H1 (cell line): Measurements from ENCODE around the gene RAB5B. TPM values are rescaled to one million over a fixed set of nuclear protein-coding genes. Genes with fewer than 3 reads are reported as not detected.

Source experiments
- CTCF ChIA-PET: fragments of 300-600 bp; sonication (Branson Sonifier 250); formaldehyde crosslinking; loops from one replicate; lab custom pipeline; 2021; ENCODE audit not compliant: partially characterized antibody; lab: Charles Lee
- POLR2A ChIA-PET: fragments of 300-600 bp; sonication (Branson Sonifier 250); formaldehyde crosslinking; loops from one replicate; lab custom pipeline; 2021; ENCODE audit warnings: inconsistent platforms; ENCODE audit not compliant: partially characterized antibody; lab: Charles Lee
- DNase-seq, 2 experiments: peaks; one replicate each; pipeline versions ENCODE4 v3.0.0 to v3.0.0-alpha.2; 2010 to 2022; ENCODE audit warnings: low spot score in 2 of 2, low read depth in 1 of 2, mixed read lengths in 1 of 2
- FAIRE-seq: peaks from 2 replicates; lab custom pipeline; 2011; peaks lifted over from hg19 to GRCh38; lab: Jason Lieb, UNC
- H2AFZ ChIP-seq: 2 replicates; pipeline ENCODE4 v1.8.1; 2012; ENCODE audit warnings: low read length, inconsistent platforms
- H2AK5ac ChIP-seq: 2 replicates; pipeline ENCODE4 v1.6.1; 2013; ENCODE audit warnings: low read depth, low read length
- H2BK120ac ChIP-seq: replicated peaks from 2 replicates; pipeline ENCODE3; 2013; ENCODE audit warnings: low read depth, low read length, inconsistent platforms
- H2BK12ac ChIP-seq: 2 replicates; pipeline ENCODE4 v1.6.1; 2013; ENCODE audit warnings: low read depth, low read length
- H2BK15ac ChIP-seq: 2 replicates; pipeline ENCODE4 v1.6.1; 2013; ENCODE audit warnings: low read length
- H2BK20ac ChIP-seq: 2 replicates; pipeline ENCODE4 v1.6.1; 2013; ENCODE audit warnings: low read length
- H2BK5ac ChIP-seq: 2 replicates; pipeline ENCODE4 v1.6.1; 2013; ENCODE audit warnings: low read depth, low read length
- H3K14ac ChIP-seq: 2 replicates; pipeline ENCODE4 v1.6.1; 2013; ENCODE audit warnings: inconsistent platforms; ENCODE audit not compliant: insufficient read length
- H3K18ac ChIP-seq: 2 replicates; pipeline ENCODE4 v1.6.1; 2013; ENCODE audit warnings: low read length; ENCODE audit errors: extremely low read depth
- H3K23ac ChIP-seq: 2 replicates; pipeline ENCODE4 v1.6.1; 2013; ENCODE audit warnings: inconsistent platforms; ENCODE audit not compliant: insufficient read length
- H3K23me2 ChIP-seq: 2 replicates; pipeline ENCODE4 v1.6.1; 2013; ENCODE audit warnings: low read depth, low read length
- H3K27ac ChIP-seq: 2 replicates; pipeline ENCODE4 v1.6.1; 2011; ENCODE audit warnings: low read depth, low read length, inconsistent platforms
- H3K27me3 ChIP-seq, 4 experiments: replicated peaks in 1 of 4; 1 replicate in 1 of 4; 2 replicates in 3 of 4; pipeline versions ENCODE4 v1.6.1 to v1.8.1; 2011 to 2013; ENCODE audit warnings: low read length in 3 of 4, mild to moderate bottlenecking in 3 of 4, inconsistent platforms in 2 of 4, mixed read lengths in 2 of 4, moderate library complexity in 1 of 4; ENCODE audit not compliant: control insufficient read depth in 3 of 4, insufficient read depth in 3 of 4; ENCODE audit errors: extremely low read depth in 1 of 4
- H3K36me3 ChIP-seq, 4 experiments: 2 replicates each; pipeline versions ENCODE4 v1.6.1 to v1.8.1; 2011 to 2013; ENCODE audit warnings: mild to moderate bottlenecking in 4 of 4, low read length in 3 of 4, moderate library complexity in 2 of 4, control low read depth in 1 of 4, inconsistent platforms in 1 of 4; ENCODE audit not compliant: insufficient read depth in 4 of 4, control insufficient read depth in 2 of 4
- H3K4ac ChIP-seq: replicated peaks from 2 replicates; pipeline ENCODE3; 2013; ENCODE audit warnings: low read length, low read depth, mixed read lengths, inconsistent platforms; ENCODE audit not compliant: insufficient read length
- H3K4me1 ChIP-seq, 4 experiments: replicated peaks in 1 of 4; 1 replicate in 1 of 4; 2 replicates in 3 of 4; pipeline versions ENCODE4 v1.6.1 to v1.8.1; 2011 to 2013; ENCODE audit warnings: low read length in 3 of 4, inconsistent platforms in 2 of 4, mixed read lengths in 1 of 4; ENCODE audit not compliant: insufficient read depth in 4 of 4, control insufficient read depth in 3 of 4
- H3K4me2 ChIP-seq, 2 experiments: 2 replicates each; pipeline versions ENCODE4 v1.6.1 to v1.8.1; 2011 to 2013; ENCODE audit warnings: low read depth in 2 of 2, low read length in 2 of 2, control low read depth in 1 of 2, inconsistent platforms in 1 of 2, mild to moderate bottlenecking in 1 of 2; ENCODE audit not compliant: insufficient read depth in 1 of 2
- H3K4me3 ChIP-seq, 4 experiments: fragments of 200-600, 300-600 bp in 1 of 4; sonication (generic), shearing (Covaris generic), sonication (Bioruptor Twin) in 1 of 4; 2 replicates each; pipeline versions ENCODE4 v1.5.1 to v1.8.1; 2011 to 2016; ENCODE audit warnings: low read length in 4 of 4, low read depth in 3 of 4, control low read depth in 2 of 4, inconsistent platforms in 2 of 4, mild to moderate bottlenecking in 2 of 4, mixed read lengths in 1 of 4, moderate library complexity in 1 of 4; ENCODE audit not compliant: insufficient read depth in 2 of 4; ENCODE audit errors: extremely low read depth in 1 of 4
- H3K56ac ChIP-seq: replicated peaks from 2 replicates; pipeline ENCODE3; 2013; ENCODE audit warnings: low read depth, mild to moderate bottlenecking, mixed read lengths, low read length, inconsistent platforms; ENCODE audit not compliant: insufficient read length
- H3K79me1 ChIP-seq: 2 replicates; pipeline ENCODE4 v1.6.1; 2013; ENCODE audit warnings: low read depth, low read length, control low read depth
- H3K79me2 ChIP-seq, 2 experiments: 2 replicates each; pipeline versions ENCODE4 v1.6.1 to v1.8.1; 2012 to 2013; ENCODE audit warnings: low read length in 2 of 2, mild to moderate bottlenecking in 2 of 2, inconsistent platforms in 1 of 2; ENCODE audit not compliant: insufficient read depth in 2 of 2, control insufficient read depth in 1 of 2
- H3K9ac ChIP-seq, 4 experiments: replicated peaks in 1 of 4; 1 replicate in 1 of 4; 2 replicates in 3 of 4; pipeline versions ENCODE4 v1.6.1 to v1.8.1; 2011 to 2013; ENCODE audit warnings: low read depth in 3 of 4, low read length in 3 of 4, control low read depth in 2 of 4, mild to moderate bottlenecking in 2 of 4, moderate library complexity in 2 of 4, inconsistent platforms in 1 of 4; ENCODE audit errors: extremely low read depth in 1 of 4
- H3K9me3 ChIP-seq, 2 experiments: 2 replicates each; pipeline versions ENCODE4 v1.6.1 to v1.8.1; 2012 to 2013; ENCODE audit warnings: mild to moderate bottlenecking in 2 of 2, moderate library complexity in 2 of 2, control low read depth in 1 of 2, inconsistent platforms in 1 of 2, low read depth in 1 of 2, low read length in 1 of 2, mixed read lengths in 1 of 2; ENCODE audit not compliant: insufficient read depth in 2 of 2
- H4K20me1 ChIP-seq, 2 experiments: replicated peaks in 1 of 2; 2 replicates each; pipeline versions ENCODE3 to v1.8.1; 2011 to 2013; ENCODE audit warnings: inconsistent platforms in 2 of 2, low read length in 2 of 2, mild to moderate bottlenecking in 1 of 2; ENCODE audit not compliant: insufficient read depth in 2 of 2, control insufficient read depth in 1 of 2
- H4K5ac ChIP-seq: 2 replicates; pipeline ENCODE4 v1.6.1; 2013; ENCODE audit warnings: low read length, low read depth, mixed read lengths, inconsistent platforms; ENCODE audit not compliant: insufficient read length
- H4K8ac ChIP-seq: 2 replicates; pipeline ENCODE4 v1.8.0; 2013; ENCODE audit warnings: mild to moderate bottlenecking, moderate library complexity, low read length, inconsistent platforms; ENCODE audit not compliant: insufficient read depth; ENCODE audit errors: extremely low read depth
- H4K91ac ChIP-seq: replicated peaks from 2 replicates; pipeline ENCODE3; 2013; ENCODE audit warnings: low read length, mixed read lengths, inconsistent platforms; ENCODE audit not compliant: insufficient read length
- RAD21 ChIP-seq, 2 experiments: IDR thresholded peaks in 1 of 2; conservative IDR thresholded peaks in 1 of 2; 2 replicates each; pipeline ENCODE4 v1.6.1; 2011; ENCODE audit warnings: low read depth in 2 of 2, low read length in 2 of 2, improper control_type of control experiment in 1 of 2, inconsistent platforms in 1 of 2, mild to moderate bottlenecking in 1 of 2, moderate library complexity in 1 of 2
- ZNF274 ChIP-seq: IDR thresholded peaks from 2 replicates; pipeline ENCODE4 v1.7.0; 2012; ENCODE audit warnings: low read length, borderline replicate concordance; ENCODE audit errors: extremely low read depth
- WGBS, 2 experiments: shearing (Covaris generic) in 1 of 2; methylation state at CpG; one replicate each; pipeline versions ENCODE4 v1.1.6 to v1.1.7; 2013 to 2015; ENCODE audit warnings: low lambda C conversion rate in 2 of 2, mixed read lengths in 2 of 2, inconsistent platforms in 1 of 2, low coverage in 1 of 2, missing lambda C conversion rate in 1 of 2; ENCODE audit not compliant: insufficient replicate concordance in 2 of 2, insufficient coverage in 1 of 2, insufficient read length in 1 of 2; ENCODE audit errors: extremely low coverage in 1 of 2, missing lambda C conversion rate in 1 of 2; 5-methylcytosine and 5-hydroxymethylcytosine counted together
- polyA plus RNA-seq, 7 experiments: library from polyadenylated mRNA; depleted of rRNA in 3 of 7; stranded (reverse) in 5 of 7; unstranded in 2 of 7; fragments of >200 nt in 5 of 7; fragments of 200-250 nt in 2 of 7; gene quantifications; 1 replicate in 5 of 7; 2 replicates in 1 of 7; 4 replicates in 1 of 7; pipeline versions ENCODE4 v1.2.1 to v1.2.3, GENCODE V29; 2011 to 2013; ENCODE audit warnings: missing spikeins in 2 of 7, mixed read lengths in 2 of 7
- total RNA-seq: library from RNA; stranded (reverse); fragmentation: NEBNext Ultra II Directional; extraction: Animal tissue kit (Norgen Biotek cat#: 25700); gene quantifications from 2 replicates; pipeline ENCODE4 v1.2.1, GENCODE V29; 2021
- TF ChIP-seq, protein P1 (sequence below), 3 experiments: IDR thresholded peaks; 1 replicate in 2 of 3; 2 replicates in 1 of 3; pipeline versions ENCODE4 v1.5.1 to v1.6.1; 2011; ENCODE audit warnings: low read length in 3 of 3, mild to moderate bottlenecking in 3 of 3, inconsistent platforms in 2 of 3, low read depth in 1 of 3, moderate library complexity in 1 of 3; ENCODE audit not compliant: insufficient read depth in 1 of 3; ENCODE audit errors: control extremely low read depth in 1 of 3

RAB5B gene
- total and polyA plus RNA-seq, 2 of the 8 experiments (the other 6 are each of a cell fraction or from before 2014, with no cell fraction given), result 56.7 to 62.4 TPM

DNA sequence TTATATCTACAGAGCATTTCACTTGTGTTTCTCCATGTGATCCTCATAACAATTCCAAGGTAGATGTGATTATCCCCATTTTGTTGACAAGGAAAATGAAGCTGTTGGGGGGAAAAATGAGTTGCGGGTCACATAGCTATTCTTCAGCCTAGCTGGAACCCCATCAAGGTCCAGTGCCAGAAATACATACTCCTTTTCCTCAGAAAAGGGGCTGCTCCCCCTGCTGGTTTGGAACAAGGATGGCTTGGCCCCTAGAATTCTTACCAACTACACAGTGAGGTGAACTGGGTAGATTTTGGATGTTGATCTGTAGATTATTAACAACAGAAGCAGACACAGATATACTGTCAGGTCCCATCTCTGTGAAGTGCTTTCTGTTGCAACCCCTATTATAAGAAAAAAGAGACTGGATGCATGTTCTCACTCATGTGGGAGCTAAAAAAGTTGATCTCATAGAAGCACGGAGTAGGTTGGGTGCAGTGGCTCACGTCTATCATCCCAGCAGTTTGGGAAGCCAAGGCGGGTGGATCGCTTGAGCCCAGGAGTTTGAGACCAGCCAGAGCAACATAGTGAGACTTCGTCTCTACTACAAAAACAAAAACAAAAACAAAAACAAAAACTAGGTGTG is 55.9 kb downstream of the RAB5B start:
- FAIRE-seq (no peak), DNase-seq (peak in 1 of 2 experiments; percentile 52)
- ChIA-PET CTCF (interaction anchor here (0.6 to 18.1 kb wide), 29 partner anchors 8 to 919 kb away, joined by 3 to 256 read pairs (median 4); partner anchors contain the start of genes IKZF4 and SUOX), POLR2A (interaction anchor here (0.7 to 2.2 kb wide), 15 partner anchors 8 to 286 kb away, joined by 3 to 12 read pairs (median 4); partner anchors contain the start of genes IKZF4, RAB5B and SUOX)
- no peak overlapping the region for H3K56ac ChIP-seq
- no peaks in the 10 kb centered on the region for H3K4me1 ChIP-seq
- H2BK5ac ChIP-seq, result no peak overlapping the region
- no peak overlapping the region for H3K9ac ChIP-seq
- no peaks in the 10 kb centered on the region for H4K20me1 ChIP-seq
- H2BK20ac ChIP-seq, result no peak overlapping the region
- H2BK15ac ChIP-seq, result no peak overlapping the region
- no peak overlapping the region for H4K8ac ChIP-seq
- no peak overlapping the region for H3K4ac ChIP-seq
- H3K18ac ChIP-seq, result no peak overlapping the region
- H2BK12ac ChIP-seq, result no peak overlapping the region
- H3K23ac ChIP-seq, result no peak overlapping the region
- H3K79me2 ChIP-seq, result no peaks in the 10 kb centered on the region
- no peak overlapping the region for H2AFZ ChIP-seq
- H3K27ac ChIP-seq, result no peak overlapping the region
- 89% methylated on average over 6 of the region's 6 CpGs; no CpG with 5 or more reads in 1 of the 2 experiments for WGBS, 2 experiments
- H3K36me3 ChIP-seq, result peaks cover 10 to 41% (median 23%) of the 10 kb centered on the region in 4 experiments; a peak in 7 of 8 replicates
- no peak overlapping the region for H3K4me2 ChIP-seq
- H3K14ac ChIP-seq, result no peak overlapping the region
- H3K23me2 ChIP-seq, result no peaks in the 10 kb centered on the region
- H2AK5ac ChIP-seq, result no peak overlapping the region
- H3K9me3 ChIP-seq, result no peaks in the 10 kb centered on the region
- TF ChIP-seq RAD21 (IDR thresholded peaks at IDR 0.05 in 1 of 2, conservative IDR thresholded peaks at IDR 0.05 in 1 of 2; ENCODE audit: low read depth in 2 of 2, low read length in 2 of 2) (peak; percentile 59 to 68), ZNF274 (no peak)
- TF ChIP-seq, protein P1, sequence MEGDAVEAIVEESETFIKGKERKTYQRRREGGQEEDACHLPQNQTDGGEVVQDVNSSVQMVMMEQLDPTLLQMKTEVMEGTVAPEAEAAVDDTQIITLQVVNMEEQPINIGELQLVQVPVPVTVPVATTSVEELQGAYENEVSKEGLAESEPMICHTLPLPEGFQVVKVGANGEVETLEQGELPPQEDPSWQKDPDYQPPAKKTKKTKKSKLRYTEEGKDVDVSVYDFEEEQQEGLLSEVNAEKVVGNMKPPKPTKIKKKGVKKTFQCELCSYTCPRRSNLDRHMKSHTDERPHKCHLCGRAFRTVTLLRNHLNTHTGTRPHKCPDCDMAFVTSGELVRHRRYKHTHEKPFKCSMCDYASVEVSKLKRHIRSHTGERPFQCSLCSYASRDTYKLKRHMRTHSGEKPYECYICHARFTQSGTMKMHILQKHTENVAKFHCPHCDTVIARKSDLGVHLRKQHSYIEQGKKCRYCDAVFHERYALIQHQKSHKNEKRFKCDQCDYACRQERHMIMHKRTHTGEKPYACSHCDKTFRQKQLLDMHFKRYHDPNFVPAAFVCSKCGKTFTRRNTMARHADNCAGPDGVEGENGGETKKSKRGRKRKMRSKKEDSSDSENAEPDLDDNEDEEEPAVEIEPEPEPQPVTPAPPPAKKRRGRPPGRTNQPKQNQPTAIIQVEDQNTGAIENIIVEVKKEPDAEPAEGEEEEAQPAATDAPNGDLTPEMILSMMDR (IDR thresholded peaks at IDR 0.05; ENCODE audit: control extremely low read depth in 1 of 3, insufficient read depth in 1 of 3, low read depth in 1 of 3, low read length in 3 of 3), result peak; percentile 37 to 74 (median 66)
- no peak overlapping the region for H4K91ac ChIP-seq
- no peak overlapping the region for H3K4me3 ChIP-seq
- H2BK120ac ChIP-seq, result no peak overlapping the region
- no peaks in the 10 kb centered on the region for H3K27me3 ChIP-seq
- H3K79me1 ChIP-seq, result no peaks in the 10 kb centered on the region; the same call in 1 of the 2 replicates
- H4K5ac ChIP-seq, result no peak overlapping the region
